Urinary bladder (tissue), 4 donors: Measurements from ENCODE around the gene GABRB1. TPM values are rescaled to one million over a fixed set of nuclear protein-coding genes. Genes with fewer than 3 reads are reported as not detected.

Experiments used
- DNase-seq: peaks from one replicate; pipeline ENCODE4 v3.0.0-alpha.2; 2015; ENCODE audit errors: extremely low spot score
- H3K27ac ChIP-seq: one replicate; pipeline ENCODE4 v1.5.1; 2013; ENCODE audit warnings: low read depth, mild to moderate bottlenecking, moderate library complexity
- H3K36me3 ChIP-seq: one replicate; pipeline ENCODE4 v1.6.1; 2013; ENCODE audit warnings: mild to moderate bottlenecking, moderate library complexity; ENCODE audit not compliant: insufficient read depth
- H3K4me1 ChIP-seq: one replicate; pipeline ENCODE4 v1.6.1; 2013; ENCODE audit warnings: mild to moderate bottlenecking, moderate library complexity; ENCODE audit not compliant: insufficient read depth
- H3K4me3 ChIP-seq: one replicate; pipeline ENCODE4 v1.5.1; 2013; ENCODE audit warnings: low read depth, low read length
- WGBS: extraction: QIAGEN DNeasy Blood & Tissue Kit; methylation state at CpG from one replicate; pipeline ENCODE4 v1.1.7; 2013; 5-methylcytosine and 5-hydroxymethylcytosine counted together
- polyA plus RNA-seq: library from polyadenylated mRNA; stranded (reverse); fragments of 200-250 nt; gene quantifications from one replicate; pipeline ENCODE4 v1.2.3, GENCODE V29; 2013
- total RNA-seq: library from RNA; depleted of rRNA; stranded (reverse); fragments of >200 nt; gene quantifications from one replicate; pipeline ENCODE4 v1.2.3, GENCODE V29; 2014
- donor health status: healthy with polysubstance abuse.
- donor health status: healthy.

Gene GABRB1
- total and polyA plus RNA-seq, 2 donors: 0.79 TPM; not detected in 1

DNA sequence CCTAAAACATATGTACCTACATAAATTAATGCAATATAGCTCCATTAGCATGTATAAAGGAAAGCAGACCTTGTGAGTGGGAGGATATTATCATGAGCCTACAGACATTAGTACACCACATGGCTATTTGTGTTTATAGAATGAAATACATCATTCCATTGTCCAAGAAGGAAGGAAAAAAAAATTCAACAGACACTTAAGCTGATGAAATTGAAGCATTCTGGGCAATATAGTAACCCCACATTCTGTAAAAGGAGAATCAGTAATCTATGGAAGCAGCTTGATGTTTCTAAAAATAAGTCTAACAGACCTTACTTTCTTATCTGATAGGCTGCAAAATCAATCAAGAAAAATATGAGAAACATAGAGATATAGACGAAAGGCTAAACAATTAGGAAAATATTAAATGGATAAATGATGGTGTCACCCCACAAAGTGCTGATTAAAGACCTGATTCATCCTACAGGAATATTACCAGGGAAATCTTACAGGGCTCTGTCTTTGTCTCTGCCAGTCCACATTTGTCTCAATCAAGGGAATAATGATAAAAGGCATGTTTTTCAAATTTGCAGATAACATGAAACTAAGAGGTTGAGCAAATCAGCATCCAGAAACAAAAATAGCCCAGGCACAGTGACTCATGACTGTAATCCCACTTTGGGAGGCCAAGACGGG lies 355.3 kb downstream of the GABRB1 start:
- WGBS: 59% methylated on average over 2 of the region's 2 CpGs
- Histone ChIP-seq H3K4me1 (no peaks in the 10 kb centered on the region), H3K4me3 (no peak overlapping the region), H3K27ac (no peak overlapping the region), H3K36me3 (no peaks in the 10 kb centered on the region)
- no peak for DNase-seq

DNA sequence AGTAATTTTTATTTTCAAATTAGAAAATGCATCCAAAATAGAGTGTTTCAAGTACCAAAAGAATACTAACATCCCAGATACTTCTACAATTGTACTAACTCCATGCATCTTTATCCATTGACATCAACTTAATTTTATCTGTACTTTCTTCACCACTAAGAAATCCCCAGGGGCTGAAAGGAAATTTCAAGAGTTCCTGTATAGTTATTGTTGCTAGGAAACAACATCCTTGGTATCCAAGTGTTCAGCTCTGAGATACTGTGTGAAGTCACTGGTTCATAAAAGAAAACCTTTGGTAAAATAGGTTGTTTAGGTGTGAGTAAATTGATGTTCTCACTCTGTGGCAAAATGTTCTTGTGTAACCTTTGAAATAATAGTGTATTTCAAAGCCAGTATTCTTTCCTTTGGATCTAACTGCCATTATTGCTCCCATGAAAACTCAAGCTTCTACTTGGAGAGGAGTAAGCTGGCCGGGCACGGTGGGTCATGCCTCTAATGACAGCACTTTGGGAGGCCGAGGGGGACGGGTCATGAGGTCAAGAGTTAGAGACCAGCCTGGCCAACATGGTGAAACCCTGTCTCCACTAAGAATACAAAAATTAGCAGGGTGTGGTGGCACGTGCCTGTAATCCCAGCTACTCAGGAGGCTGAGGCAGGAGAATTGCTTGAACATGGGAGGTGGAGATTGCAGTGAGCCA lies 359.2 kb downstream of the GABRB1 start:
- Histone ChIP-seq H3K4me3 (no peak overlapping the region), H3K4me1 (no peaks in the 10 kb centered on the region), H3K36me3 (no peaks in the 10 kb centered on the region), H3K27ac (no peak overlapping the region)
- no peak for DNase-seq
- WGBS: 84% methylated on average over 5 of the region's 5 CpGs

DNA sequence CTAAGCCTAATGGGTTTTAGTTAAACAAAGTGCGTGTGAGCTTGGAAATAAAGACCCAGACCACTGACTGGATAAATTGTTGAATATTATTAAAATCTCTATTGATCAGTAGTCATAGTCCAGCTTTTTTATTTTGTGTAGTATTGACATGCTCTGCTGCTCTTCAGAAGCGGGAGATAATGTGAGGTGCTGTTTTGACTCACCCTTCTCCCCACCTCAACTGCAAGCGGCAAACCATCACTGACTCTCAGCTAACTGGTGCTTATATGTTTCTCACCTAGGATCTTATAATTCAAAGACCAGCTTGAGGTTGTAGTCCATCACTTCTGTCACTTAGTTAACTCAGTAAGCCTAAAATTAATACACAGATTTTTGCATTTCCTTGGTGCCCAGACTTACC lies 359.9 kb downstream of the GABRB1 start:
- no peaks in the 10 kb centered on the region for H3K36me3 ChIP-seq
- DNase-seq: no peak
- H3K4me1 ChIP-seq: no peaks in the 10 kb centered on the region
- H3K27ac ChIP-seq: no peak overlapping the region
- H3K4me3 ChIP-seq: no peak overlapping the region
- WGBS: 93% methylated on average over 3 of the region's 3 CpGs

DNA sequence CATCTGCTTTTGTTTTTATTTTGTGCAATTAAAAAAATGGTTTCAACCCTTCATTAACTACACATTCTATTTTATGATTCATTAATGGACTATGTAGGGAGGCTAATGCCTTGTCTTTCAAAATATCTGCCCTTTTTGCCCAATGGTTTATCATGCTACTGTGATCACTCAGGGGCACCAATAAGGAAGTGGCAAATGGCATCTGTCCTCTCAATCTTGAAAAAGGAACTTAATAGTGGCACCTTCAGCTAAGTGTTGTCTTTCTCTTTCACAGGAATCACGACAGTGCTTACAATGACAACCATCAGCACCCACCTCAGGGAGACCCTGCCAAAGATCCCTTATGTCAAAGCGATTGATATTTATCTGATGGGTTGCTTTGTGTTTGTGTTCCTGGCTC lies 375.0 kb downstream of the GABRB1 start:
- no peak for DNase-seq
- Histone ChIP-seq H3K4me1 (no peaks in the 10 kb centered on the region), H3K27ac (no peak overlapping the region), H3K4me3 (no peak overlapping the region), H3K36me3 (no peaks in the 10 kb centered on the region)
- 80% methylated on average over 2 of the region's 2 CpGs for WGBS

DNA sequence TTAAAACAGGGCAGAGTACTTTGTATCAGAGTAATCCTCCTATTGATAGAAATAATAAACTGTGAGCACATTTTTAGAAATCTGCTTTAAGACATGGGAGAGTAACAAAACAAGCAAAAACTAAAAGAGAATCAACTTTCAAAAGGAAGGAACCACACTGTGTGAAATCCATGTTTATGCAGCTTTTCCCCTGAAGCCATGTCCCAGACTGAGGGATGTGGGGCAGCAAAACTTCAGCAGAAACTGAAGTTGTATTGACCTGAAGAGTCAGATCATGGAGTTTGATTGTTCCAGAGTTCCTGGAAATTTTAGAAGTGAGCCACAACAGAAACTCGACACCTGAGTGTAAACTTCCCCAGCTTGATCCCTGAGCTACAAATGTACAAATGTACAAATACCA lies 378.9 kb downstream of the GABRB1 start:
- Histone ChIP-seq H3K36me3 (peaks cover 2% of the 10 kb centered on the region), H3K4me1 (no peaks in the 10 kb centered on the region), H3K27ac (no peak overlapping the region), H3K4me3 (no peak overlapping the region)
- no peak for DNase-seq
- whole genome bisulfite sequencing: 33% methylated on average over 1 of the region's 1 CpG

DNA sequence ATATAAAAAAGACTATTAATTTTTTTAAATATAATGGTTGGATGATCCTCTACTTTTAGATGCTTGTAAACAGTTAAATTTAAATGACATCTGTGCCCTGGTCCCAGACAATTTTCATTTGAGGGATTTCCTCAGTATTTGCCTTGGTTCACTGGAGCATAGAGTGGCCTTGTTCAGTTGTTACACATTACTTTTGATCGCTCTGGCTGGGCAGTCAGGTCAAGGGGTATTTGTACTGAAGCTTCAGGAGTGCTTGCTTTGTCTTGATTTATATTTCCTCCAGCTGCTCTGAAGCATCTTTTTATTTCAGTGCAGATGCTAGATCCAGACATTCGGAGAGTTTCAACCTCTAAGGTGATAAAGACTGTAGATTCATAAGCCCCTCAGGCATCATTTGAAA lies 382.2 kb downstream of the GABRB1 start:
- 34% methylated on average over 2 of the region's 2 CpGs for WGBS
- Histone ChIP-seq H3K4me1 (no peaks in the 10 kb centered on the region), H3K4me3 (no peak overlapping the region), H3K36me3 (peaks cover 2% of the 10 kb centered on the region), H3K27ac (no peak overlapping the region)
- no peak for DNase-seq

DNA sequence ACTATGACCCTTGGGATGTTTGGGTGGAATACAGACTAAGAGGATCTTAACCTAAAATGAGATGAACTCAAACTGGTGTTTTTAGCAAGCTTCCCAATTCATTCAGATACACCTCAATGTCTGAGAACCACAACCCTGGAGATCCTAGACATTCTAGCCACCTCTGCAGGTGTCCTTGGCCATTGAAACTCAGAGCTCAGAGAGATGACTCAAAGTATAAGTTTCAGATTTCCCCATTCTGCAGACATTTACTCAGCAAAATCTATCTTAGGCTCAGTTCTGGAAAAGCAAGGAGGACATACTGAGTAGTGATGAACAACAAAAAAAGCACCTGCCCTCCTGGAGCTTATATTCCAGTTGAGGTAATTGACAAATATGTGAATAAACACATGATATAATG lies 384.4 kb downstream of the GABRB1 start:
- no peak overlapping the region for H3K27ac ChIP-seq
- DNase-seq: no peak
- H3K4me3 ChIP-seq: no peak overlapping the region
- peaks cover 2% of the 10 kb centered on the region for H3K36me3 ChIP-seq
- H3K4me1 ChIP-seq: no peaks in the 10 kb centered on the region

DNA sequence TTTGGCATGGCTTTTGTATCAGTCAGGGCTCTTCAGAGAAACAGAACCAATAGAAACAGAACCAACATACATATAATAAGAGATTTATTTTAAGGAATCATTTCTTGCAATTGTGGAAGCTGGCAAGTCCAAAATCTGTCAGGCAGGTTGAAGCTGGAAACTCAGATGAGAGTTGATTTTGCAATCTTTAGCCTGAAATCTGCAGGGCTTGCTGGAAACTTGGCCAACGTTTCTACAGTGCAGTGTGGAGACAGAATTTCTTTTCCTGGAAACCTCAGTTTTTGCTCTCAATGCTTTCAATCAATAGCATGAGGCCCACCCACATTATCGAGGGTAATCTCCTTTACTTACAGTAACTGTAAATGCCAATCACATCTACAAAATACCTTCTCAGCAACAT lies 386.8 kb downstream of the GABRB1 start:
- 49% methylated on average over 2 of the region's 2 CpGs for WGBS
- H3K4me1 ChIP-seq: no peaks in the 10 kb centered on the region
- no peak for DNase-seq

DNA sequence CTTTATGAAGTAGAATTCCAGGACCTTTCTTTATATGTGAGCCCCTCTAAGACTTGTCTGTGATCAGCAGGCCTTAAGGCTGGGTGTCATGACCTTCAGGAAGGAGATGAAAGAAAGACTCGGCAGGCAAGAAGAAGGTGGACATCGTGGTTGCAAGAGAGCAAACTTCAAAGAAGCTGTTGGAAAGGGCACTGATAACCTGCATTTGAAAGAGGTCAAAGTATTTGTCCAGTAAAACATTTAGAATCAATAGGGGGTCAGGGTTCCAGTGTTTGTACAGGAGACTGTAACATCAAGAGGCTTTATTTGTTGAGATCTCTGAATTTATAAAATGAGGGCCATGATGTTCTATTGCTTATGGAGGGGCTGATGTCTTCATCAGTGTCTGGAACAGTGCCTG lies 387.9 kb downstream of the GABRB1 start:
- DNase-seq: no peak
- 54% methylated on average over 2 of the region's 2 CpGs for WGBS
- Histone ChIP-seq H3K4me3 (no peak overlapping the region), H3K27ac (no peak overlapping the region), H3K4me1 (no peaks in the 10 kb centered on the region), H3K36me3 (peaks cover 2% of the 10 kb centered on the region)

More for the DNA sequence above, 386.8 kb downstream of the GABRB1 start:
- Histone ChIP-seq H3K4me3 (no peak overlapping the region), H3K27ac (no peak overlapping the region), H3K36me3 (peaks cover 2% of the 10 kb centered on the region)

DNA sequence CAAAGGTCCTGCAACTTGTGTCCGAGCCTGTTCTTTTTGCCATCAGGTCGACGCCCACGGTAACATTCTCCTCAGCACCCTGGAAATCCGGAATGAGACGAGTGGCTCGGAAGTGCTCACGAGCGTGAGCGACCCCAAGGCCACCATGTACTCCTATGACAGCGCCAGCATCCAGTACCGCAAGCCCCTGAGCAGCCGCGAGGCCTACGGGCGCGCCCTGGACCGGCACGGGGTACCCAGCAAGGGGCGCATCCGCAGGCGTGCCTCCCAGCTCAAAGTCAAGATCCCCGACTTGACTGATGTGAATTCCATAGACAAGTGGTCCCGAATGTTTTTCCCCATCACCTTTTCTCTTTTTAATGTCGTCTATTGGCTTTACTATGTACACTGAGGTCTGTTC lies 394.3 kb downstream of the GABRB1 start:
- Histone ChIP-seq H3K36me3 (no peaks in the 10 kb centered on the region), H3K4me3 (no peak overlapping the region), H3K4me1 (no peaks in the 10 kb centered on the region), H3K27ac (no peak overlapping the region)
- DNase-seq: no peak
- WGBS: 96% methylated on average over 25 of the region's 25 CpGs

DNA sequence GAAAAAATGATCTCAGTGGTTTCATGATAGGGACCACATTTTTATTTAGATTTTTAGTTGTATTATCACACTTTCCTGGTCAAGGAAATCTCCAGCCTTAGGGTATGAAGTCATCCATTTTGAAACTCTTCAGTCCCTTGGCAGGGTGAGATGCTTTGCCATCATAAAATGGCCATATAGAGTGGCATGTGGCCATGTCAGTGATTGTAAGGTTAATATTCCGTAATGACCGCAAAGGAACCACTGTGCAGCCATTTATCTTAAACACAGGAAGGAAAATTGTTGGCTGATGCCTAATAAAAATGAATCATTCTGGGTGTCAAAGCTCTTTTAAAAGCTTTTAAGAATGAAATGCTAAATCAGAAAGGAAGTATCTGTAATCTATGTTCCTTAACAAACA lies 396.6 kb downstream of the GABRB1 start:
- Histone ChIP-seq H3K4me3 (no peak overlapping the region), H3K4me1 (no peaks in the 10 kb centered on the region)
- WGBS: 74% methylated on average over 2 of the region's 2 CpGs

DNA sequence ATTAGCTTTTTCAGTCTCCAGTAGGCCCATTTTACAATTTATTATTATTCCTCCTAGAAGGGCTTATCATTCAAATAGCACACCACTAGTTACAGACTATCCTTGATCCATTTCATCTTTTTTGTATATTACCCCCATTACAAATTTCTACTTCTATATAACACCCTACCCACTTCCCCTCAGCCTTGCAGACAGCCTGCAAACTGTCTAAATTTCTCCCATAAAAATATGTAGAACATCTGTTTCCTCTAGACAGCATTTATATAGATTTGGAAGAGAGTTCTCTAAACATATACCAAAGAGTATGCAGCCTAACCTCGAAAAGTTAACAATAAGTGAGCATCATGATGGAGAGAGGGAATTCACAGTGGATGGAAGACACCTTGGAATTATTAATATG lies 401.4 kb downstream of the GABRB1 start:
- 42% methylated on average over 1 of the region's 1 CpG for WGBS
- Histone ChIP-seq H3K36me3 (no peaks in the 10 kb centered on the region), H3K4me1 (no peaks in the 10 kb centered on the region), H3K27ac (no peak overlapping the region), H3K4me3 (no peak overlapping the region)
- DNase-seq: no peak

More for the DNA sequence above, 396.6 kb downstream of the GABRB1 start:
- Histone ChIP-seq H3K36me3 (no peaks in the 10 kb centered on the region), H3K27ac (no peak overlapping the region)
- no peak for DNase-seq

DNA sequence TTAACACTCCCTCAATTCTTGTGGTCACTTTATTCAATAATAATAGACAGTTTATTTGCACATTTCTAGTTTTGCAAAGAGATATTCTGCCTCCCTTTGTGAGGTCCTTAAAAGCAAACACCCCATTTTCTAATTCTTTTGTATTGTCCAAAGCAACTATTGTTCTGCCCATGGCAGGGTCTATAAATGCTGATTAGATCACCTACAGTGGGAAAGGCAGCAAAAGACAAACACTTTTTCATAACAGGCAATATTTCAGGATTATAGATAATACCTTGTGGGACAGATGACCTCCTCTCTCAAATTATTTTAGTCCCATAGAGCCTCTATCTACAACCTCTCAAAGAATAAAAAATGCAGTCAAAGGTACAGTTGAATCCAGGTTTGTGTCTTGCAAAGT lies 403.6 kb downstream of the GABRB1 start:
- Histone ChIP-seq H3K27ac (no peak overlapping the region), H3K4me1 (no peaks in the 10 kb centered on the region), H3K36me3 (no peaks in the 10 kb centered on the region), H3K4me3 (no peak overlapping the region)
- DNase-seq: no peak

DNA sequence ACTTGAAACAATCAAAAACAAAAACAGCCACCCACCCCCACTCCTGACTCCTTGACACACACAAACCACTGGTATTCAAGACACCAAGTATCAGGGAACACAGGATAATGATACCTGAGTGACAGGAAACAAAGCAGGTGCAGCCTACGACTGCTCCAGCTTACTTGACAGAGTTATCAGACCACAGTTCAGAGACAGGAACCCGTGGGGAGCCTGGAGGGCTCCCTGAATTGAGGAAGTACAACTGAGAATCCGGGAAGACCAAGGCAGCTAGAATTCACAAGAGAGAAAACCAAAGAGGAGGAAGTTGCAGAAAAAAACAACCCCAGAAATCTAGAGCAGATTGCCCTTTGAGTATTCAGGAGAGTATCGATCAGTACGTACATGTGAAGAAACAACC lies 411.6 kb downstream of the GABRB1 start:
- no peak overlapping the region for H3K27ac ChIP-seq
- no peaks in the 10 kb centered on the region for H3K4me1 ChIP-seq
- WGBS: 82% methylated on average over 5 of the region's 5 CpGs
- H3K36me3 ChIP-seq: no peaks in the 10 kb centered on the region
- H3K4me3 ChIP-seq: no peak overlapping the region
- no peak for DNase-seq
